ENCODE data around the gene TMTC2.
A peak's percentile ranks its signal among the peaks of the same experiment; 100 is the strongest.

The TMTC2 gene

DNA sequence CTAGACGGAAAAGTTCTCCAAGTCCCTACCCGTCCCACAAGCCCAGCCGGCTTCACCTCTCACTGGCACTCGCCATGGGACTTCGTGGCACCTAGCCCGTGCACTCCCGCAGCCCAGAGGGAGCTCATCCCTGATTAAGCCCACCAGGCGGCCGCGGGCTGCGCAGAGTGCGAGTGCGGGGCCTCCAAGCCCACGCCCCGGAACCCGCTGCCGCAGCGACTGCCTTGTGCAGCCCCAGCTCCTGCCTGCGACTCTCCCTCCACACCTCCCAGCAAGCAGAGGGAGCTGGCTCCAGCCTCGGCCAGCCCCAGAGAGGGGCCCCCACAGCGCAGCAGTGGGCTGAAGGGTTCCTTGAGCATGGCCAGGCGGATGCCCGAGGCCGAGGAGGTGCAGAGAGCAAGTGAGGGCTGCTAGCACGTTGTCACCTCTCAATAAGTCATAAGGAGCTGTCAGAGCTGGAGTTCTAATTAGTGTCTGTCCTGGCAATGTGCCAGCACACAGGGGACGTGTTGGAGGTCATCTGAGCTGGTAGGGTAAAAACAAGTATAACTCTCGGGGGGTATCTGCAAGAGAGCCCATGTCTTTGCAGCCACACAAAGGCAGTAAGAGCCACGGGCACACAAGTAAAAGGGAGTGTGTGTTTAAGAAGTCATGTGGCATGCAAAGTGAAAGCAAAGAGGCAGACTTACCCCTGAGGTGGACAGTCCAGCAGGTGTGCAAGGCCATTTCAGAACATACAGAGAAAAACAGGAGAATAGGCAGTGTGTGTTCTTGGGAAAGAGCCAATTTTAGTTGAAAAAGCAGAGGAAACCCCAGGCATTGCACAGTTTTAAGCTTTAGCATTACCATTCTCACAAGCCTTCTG is 27.1 kb upstream of the TMTC2 start:
- peaks cover 7% of the 10 kb centered on the region for H3K4me1 ChIP-seq (ENCODE audit: control insufficient read depth, insufficient read depth, low read length)
- DNase-seq (ENCODE audit: low read depth): no peak
- H3K36me3 ChIP-seq (ENCODE audit: control insufficient read depth, insufficient read depth, low read length, severe bottlenecking): no peaks in the 10 kb centered on the region
- no peak overlapping the region for H3K4me3 ChIP-seq (ENCODE audit: low read length)
- H3K9ac ChIP-seq (ENCODE audit: low read length): no peak overlapping the region
- H3K9me3 ChIP-seq (ENCODE audit: control insufficient read depth, low read length): no peaks in the 10 kb centered on the region
- no peaks in the 10 kb centered on the region for H3K27me3 ChIP-seq (replicated peaks; ENCODE audit: control insufficient read depth, insufficient read depth, low read length)

GRCh38 chr12:82660541-82661325 is 26.0 kb upstream of the TMTC2 start:
- H3K9ac ChIP-seq (ENCODE audit: low read length): no peak overlapping the region
- H3K36me3 ChIP-seq (ENCODE audit: control insufficient read depth, insufficient read depth, low read length, severe bottlenecking): no peaks in the 10 kb centered on the region
- H3K9me3 ChIP-seq (ENCODE audit: control insufficient read depth, low read length): no peaks in the 10 kb centered on the region
- no peak overlapping the region for H3K4me3 ChIP-seq (ENCODE audit: low read length)
- H3K4me1 ChIP-seq (ENCODE audit: control insufficient read depth, insufficient read depth, low read length): peaks cover 7% of the 10 kb centered on the region
- DNase-seq (ENCODE audit: low read depth): no peak
- H3K27me3 ChIP-seq (replicated peaks; ENCODE audit: control insufficient read depth, insufficient read depth, low read length): no peaks in the 10 kb centered on the region

DNA sequence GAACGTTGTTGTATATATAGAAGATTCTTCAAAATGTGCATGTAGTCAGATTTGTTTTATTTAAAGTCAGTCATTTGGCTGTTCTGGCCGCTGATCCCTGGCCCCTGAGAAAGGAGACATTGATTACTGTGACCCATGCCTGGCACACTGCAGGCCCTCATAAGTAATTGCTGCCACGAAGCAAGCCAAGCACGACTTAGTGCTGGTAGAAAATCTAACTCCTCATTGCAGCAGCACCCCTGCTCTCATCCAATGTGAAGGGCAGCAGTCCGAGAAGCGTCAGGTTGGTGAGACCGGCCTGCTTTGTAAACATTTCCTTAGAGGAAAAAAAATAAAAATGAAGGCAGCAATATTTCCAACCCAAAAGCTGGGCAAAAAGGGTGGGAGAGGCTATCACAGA is 22.8 kb upstream of the TMTC2 start:
- no peak overlapping the region for H3K9ac ChIP-seq (ENCODE audit: low read length)
- H3K4me1 ChIP-seq (ENCODE audit: control insufficient read depth, insufficient read depth, low read length): peaks cover 7% of the 10 kb centered on the region
- H3K9me3 ChIP-seq (ENCODE audit: control insufficient read depth, low read length): no peaks in the 10 kb centered on the region
- DNase-seq (ENCODE audit: low read depth): no peak
- peaks cover 4% of the 10 kb centered on the region for H3K27me3 ChIP-seq (replicated peaks; ENCODE audit: control insufficient read depth, insufficient read depth, low read length)
- no peaks in the 10 kb centered on the region for H3K36me3 ChIP-seq (ENCODE audit: control insufficient read depth, insufficient read depth, low read length, severe bottlenecking)
- H3K4me3 ChIP-seq (ENCODE audit: low read length): no peak overlapping the region

- peaks cover 3% of the 10 kb centered on the region for H3K4me1 ChIP-seq (ENCODE audit: control insufficient read depth, insufficient read depth, low read length)
- no peak overlapping the region for H3K4me3 ChIP-seq (ENCODE audit: low read length)
- H3K36me3 ChIP-seq (ENCODE audit: control insufficient read depth, insufficient read depth, low read length, severe bottlenecking): no peaks in the 10 kb centered on the region
- DNase-seq (ENCODE audit: low read depth): no peak
- H3K9me3 ChIP-seq (ENCODE audit: control insufficient read depth, low read length): no peaks in the 10 kb centered on the region
- peaks cover 4% of the 10 kb centered on the region for H3K27me3 ChIP-seq (replicated peaks; ENCODE audit: control insufficient read depth, insufficient read depth, low read length)
- no peak overlapping the region for H3K9ac ChIP-seq (ENCODE audit: low read length)
Observed at GRCh38 chr12:82665142-82665923, 21.4 kb upstream of the TMTC2 start.

GRCh38 chr12:82666830-82667229 is 19.9 kb upstream of the TMTC2 start:
- Histone ChIP-seq H3K9me3 (ENCODE audit: control insufficient read depth, low read length) (peaks cover 5% of the 10 kb centered on the region), H3K4me3 (ENCODE audit: low read length) (no peak overlapping the region), H3K36me3 (ENCODE audit: control insufficient read depth, insufficient read depth, low read length, severe bottlenecking) (no peaks in the 10 kb centered on the region), H3K4me1 (ENCODE audit: control insufficient read depth, insufficient read depth, low read length) (no peaks in the 10 kb centered on the region), H3K27me3 (replicated peaks; ENCODE audit: control insufficient read depth, insufficient read depth, low read length) (peaks cover 4% of the 10 kb centered on the region), H3K9ac (ENCODE audit: low read length) (no peak overlapping the region)
- no peak for DNase-seq (ENCODE audit: low read depth)

GRCh38 chr12:82671673-82672195 is 15.0 kb upstream of the TMTC2 start:
- Histone ChIP-seq H3K9me3 (ENCODE audit: control insufficient read depth, low read length) (peaks cover 5% of the 10 kb centered on the region), H3K36me3 (ENCODE audit: control insufficient read depth, insufficient read depth, low read length, severe bottlenecking) (no peaks in the 10 kb centered on the region), H3K9ac (ENCODE audit: low read length) (no peak overlapping the region), H3K27me3 (replicated peaks; ENCODE audit: control insufficient read depth, insufficient read depth, low read length) (peaks cover 3% of the 10 kb centered on the region), H3K4me1 (ENCODE audit: control insufficient read depth, insufficient read depth, low read length) (peaks cover 7% of the 10 kb centered on the region), H3K4me3 (ENCODE audit: low read length) (no peak overlapping the region)
- DNase-seq (ENCODE audit: low read depth): no peak

DNA sequence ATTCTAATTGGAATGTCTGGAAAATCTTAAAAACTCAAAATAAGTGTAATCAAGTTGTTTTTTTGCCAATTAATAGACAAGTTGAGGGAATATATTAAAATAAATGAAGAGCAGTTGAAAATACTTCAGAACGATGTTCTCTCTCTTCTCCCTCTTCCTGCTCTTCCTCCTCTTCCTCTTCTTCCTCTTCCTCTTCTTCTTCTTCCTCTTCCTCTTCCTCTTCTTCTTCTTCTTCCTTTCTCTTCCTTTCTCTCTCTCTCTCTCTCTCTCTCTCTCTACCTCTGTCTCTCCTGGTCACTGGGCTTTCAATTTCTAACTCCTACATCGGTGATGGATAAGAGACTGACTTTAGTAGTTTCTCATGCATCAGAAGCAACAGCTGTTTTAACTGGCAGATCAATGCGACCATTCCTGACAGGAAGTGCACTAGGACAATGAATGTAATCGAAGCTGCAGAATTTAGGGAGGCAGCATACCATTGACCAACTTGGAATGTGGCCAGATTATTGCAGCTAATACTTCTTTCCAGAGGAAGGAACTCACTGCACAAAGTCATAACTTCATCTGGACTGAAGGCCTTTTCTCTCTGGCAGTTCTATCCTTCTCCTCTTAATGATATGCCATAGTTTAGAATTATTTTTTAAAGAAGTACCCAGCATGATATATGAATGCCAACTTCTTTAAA is 13.8 kb upstream of the TMTC2 start:
- no peak overlapping the region for H3K9ac ChIP-seq (ENCODE audit: low read length)
- no peaks in the 10 kb centered on the region for H3K36me3 ChIP-seq (ENCODE audit: control insufficient read depth, insufficient read depth, low read length, severe bottlenecking)
- peaks cover 5% of the 10 kb centered on the region for H3K9me3 ChIP-seq (ENCODE audit: control insufficient read depth, low read length)
- DNase-seq (ENCODE audit: low read depth): peak; percentile 15
- no peaks in the 10 kb centered on the region for H3K27me3 ChIP-seq (replicated peaks; ENCODE audit: control insufficient read depth, insufficient read depth, low read length)
- H3K4me1 ChIP-seq (ENCODE audit: control insufficient read depth, insufficient read depth, low read length): peaks cover 7% of the 10 kb centered on the region
- no peak overlapping the region for H3K4me3 ChIP-seq (ENCODE audit: low read length)

GRCh38 chr12:82673698-82674097 is 13.0 kb upstream of the TMTC2 start:
- Histone ChIP-seq H3K9ac (ENCODE audit: low read length) (no peak overlapping the region), H3K36me3 (ENCODE audit: control insufficient read depth, insufficient read depth, low read length, severe bottlenecking) (no peaks in the 10 kb centered on the region), H3K9me3 (ENCODE audit: control insufficient read depth, low read length) (peaks cover 5% of the 10 kb centered on the region), H3K27me3 (replicated peaks; ENCODE audit: control insufficient read depth, insufficient read depth, low read length) (no peaks in the 10 kb centered on the region), H3K4me1 (ENCODE audit: control insufficient read depth, insufficient read depth, low read length) (peaks cover 7% of the 10 kb centered on the region), H3K4me3 (ENCODE audit: low read length) (no peak overlapping the region)
- DNase-seq (ENCODE audit: low read depth): no peak

DNA sequence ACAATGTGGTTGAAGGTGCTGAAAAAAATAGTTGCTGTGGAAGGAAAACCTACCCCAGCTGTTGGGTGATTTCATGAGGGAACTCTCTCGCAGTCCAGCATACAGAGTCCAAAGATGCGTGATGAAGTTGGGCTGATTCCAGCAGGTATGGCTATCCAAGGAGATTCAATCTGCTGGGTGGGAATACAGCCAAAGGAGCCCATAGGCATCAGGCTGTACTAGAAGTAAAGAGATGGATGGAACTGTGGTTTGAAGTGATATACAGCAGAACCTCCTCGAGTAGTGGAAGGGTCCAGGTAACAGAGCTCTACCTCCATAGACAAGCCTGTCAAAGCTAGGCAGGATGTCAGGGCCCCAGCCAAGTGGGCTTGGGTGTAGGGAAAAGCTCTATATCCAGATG is 11.5 kb upstream of the TMTC2 start:
- Histone ChIP-seq H3K9ac (ENCODE audit: low read length) (no peak overlapping the region), H3K9me3 (ENCODE audit: control insufficient read depth, low read length) (peaks cover 5% of the 10 kb centered on the region), H3K36me3 (ENCODE audit: control insufficient read depth, insufficient read depth, low read length, severe bottlenecking) (no peaks in the 10 kb centered on the region), H3K27me3 (replicated peaks; ENCODE audit: control insufficient read depth, insufficient read depth, low read length) (no peaks in the 10 kb centered on the region), H3K4me3 (ENCODE audit: low read length) (no peak overlapping the region), H3K4me1 (ENCODE audit: control insufficient read depth, insufficient read depth, low read length) (peaks cover 7% of the 10 kb centered on the region)
- no peak for DNase-seq (ENCODE audit: low read depth)

DNA sequence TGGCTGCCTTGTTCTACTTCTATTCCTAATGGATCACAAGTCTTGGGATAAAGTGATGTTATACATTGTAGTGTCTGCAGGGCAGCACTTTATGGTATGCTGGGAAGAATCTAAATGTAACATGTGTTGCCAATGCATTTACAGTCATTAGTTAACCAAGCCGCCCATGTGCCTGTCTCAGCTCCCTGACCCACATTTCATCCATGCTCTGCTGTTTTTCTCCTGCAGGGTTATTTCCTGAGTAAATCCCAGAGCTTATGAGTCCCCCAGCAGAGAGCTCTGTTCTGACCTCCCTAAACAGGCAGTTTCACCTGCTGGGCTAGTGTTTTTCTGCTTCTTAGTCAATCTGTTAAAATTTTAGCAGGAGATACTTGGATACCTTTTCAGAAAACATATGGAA is 4.4 kb upstream of the TMTC2 start:
- peak overlapping the region; percentile 6 for H3K9ac ChIP-seq (ENCODE audit: low read length)
- DNase-seq (ENCODE audit: low read depth): no peak
- no peaks in the 10 kb centered on the region for H3K36me3 ChIP-seq (ENCODE audit: control insufficient read depth, insufficient read depth, low read length, severe bottlenecking)

More for the DNA sequence above, 4.4 kb upstream of the TMTC2 start:
- Histone ChIP-seq H3K9me3 (ENCODE audit: control insufficient read depth, low read length) (no peaks in the 10 kb centered on the region), H3K27me3 (replicated peaks; ENCODE audit: control insufficient read depth, insufficient read depth, low read length) (no peaks in the 10 kb centered on the region), H3K4me1 (ENCODE audit: control insufficient read depth, insufficient read depth, low read length) (peaks cover 17% of the 10 kb centered on the region), H3K4me3 (ENCODE audit: low read length) (no peak overlapping the region)
